ENCODE data around the gene HDAC11.
"Not testable (repeated sequence)": the region's sequence is repeated elsewhere in the genome, so short reads cannot be mapped to it uniquely, and the experiment has no call there.

HDAC11 gene

GRCh38 chr3:13479582-13480339, at the start of gene HDAC11:
Gene HDAC11, plus strand, starts transcription at chr3:13480306. Its CDS starts 42 bp downstream, at chr3:13480348.
- DNase-seq, result peak; percentile 83 to 98 (median 94)

- not testable (repeated sequence) for DNase-seq
Observed at GRCh38 chr3:13430411-13430875, 49.7 kb upstream of the HDAC11 start.

GRCh38 chr3:13432093-13432492, 48.0 kb upstream of the HDAC11 start:
- no peak for DNase-seq

GRCh38 chr3:13433912-13434311, 46.2 kb upstream of the HDAC11 start:
- no peak for DNase-seq

- DNase-seq, result not testable (repeated sequence)
Observed at GRCh38 chr3:13436213-13436612, 43.9 kb upstream of the HDAC11 start.

- no peak for DNase-seq
Observed at GRCh38 chr3:13440204-13440817, 39.8 kb upstream of the HDAC11 start.

- not testable (repeated sequence) for DNase-seq
Observed at GRCh38 chr3:13442882-13443281, 37.2 kb upstream of the HDAC11 start.

- DNase-seq, result no peak
Observed at GRCh38 chr3:13451301-13451673, 28.8 kb upstream of the HDAC11 start.

- DNase-seq, result no peak
Observed at GRCh38 chr3:13452490-13453335, 27.4 kb upstream of the HDAC11 start.

GRCh38 chr3:13455644-13456043, 24.5 kb upstream of the HDAC11 start:
- DNase-seq, result no peak

GRCh38 chr3:13457593-13457992, 22.5 kb upstream of the HDAC11 start:
- no peak for DNase-seq

GRCh38 chr3:13459605-13460340, 20.3 kb upstream of the HDAC11 start:
- DNase-seq, result no peak

- DNase-seq, result no peak
Observed at GRCh38 chr3:13460341-13460736, 19.8 kb upstream of the HDAC11 start.

- DNase-seq, result peak; percentile 33 to 63 (median 54)
Observed at GRCh38 chr3:13461169-13462124, 18.7 kb upstream of the HDAC11 start.

GRCh38 chr3:13462125-13462629, 17.9 kb upstream of the HDAC11 start:
- no peak for DNase-seq

GRCh38 chr3:13462822-13463221, 17.3 kb upstream of the HDAC11 start:
- DNase-seq, result no peak

GRCh38 chr3:13463618-13464400, 16.3 kb upstream of the HDAC11 start:
- no peak for DNase-seq

- no peak for DNase-seq
Observed at GRCh38 chr3:13465236-13465873, 14.8 kb upstream of the HDAC11 start.

GRCh38 chr3:13466781-13467180, 13.3 kb upstream of the HDAC11 start:
- no peak for DNase-seq
